ENCODE results near the gene CACNG1. TPM values are rescaled to one million over a fixed set of nuclear protein-coding genes. Genes with fewer than 3 reads are reported as not detected.
"Not testable (repeated sequence)": the region's sequence is repeated elsewhere in the genome, so short reads cannot be mapped to it uniquely, and the experiment has no call there.

Gene CACNG1
- total and polyA plus RNA-seq, 2 of the 4 experiments (the other 2 are of a cell fraction): not detected

- POLR2A ChIA-PET (ENCODE audit: unreplicated experiment); H3K27ac ChIP-seq (ENCODE audit: insufficient read depth, low read length); intact Hi-C loops (cut with micrococcal nuclease); ATAC-seq (ENCODE audit: low read depth); H2BK120ac ChIP-seq (ENCODE audit: low read depth, low read length); BruUV-seq (replicated peaks); H3K4me1 ChIP-seq (ENCODE audit: control insufficient read depth, insufficient read depth, low read length); H3K4me3 ChIP-seq (ENCODE audit: insufficient read depth, low read depth, low read length); DNase-seq; H3K9me1 ChIP-seq (ENCODE audit: insufficient read depth, low read length); dilution Hi-C loops (cut with HindIII; ENCODE audit: low sequenced_read_pairs, unreplicated experiment); H3K56ac ChIP-seq (ENCODE audit: extremely low read depth, insufficient read depth, low read length); H4K8ac ChIP-seq (ENCODE audit: low read depth in 2 of 2, low read length in 2 of 2); H3K4ac ChIP-seq (ENCODE audit: low read depth, low read length); H3K14ac ChIP-seq (replicated peaks; ENCODE audit: low read depth, low read length); H2AK9ac ChIP-seq (replicated peaks; ENCODE audit: low read depth, low read length, poor library complexity); H3K27me3 ChIP-seq (ENCODE audit: control insufficient read depth, insufficient read depth, low read length); H3K4me2 ChIP-seq (ENCODE audit: low read depth, low read length); H4K5ac ChIP-seq (ENCODE audit: low read depth, low read length); H3K18ac ChIP-seq (ENCODE audit: low read depth, low read length); in situ Hi-C loops (cut with MboI; ENCODE audit: low sequenced_read_pairs); H4K91ac ChIP-seq (ENCODE audit: insufficient read depth, low read depth, low read length); H2AK5ac ChIP-seq (ENCODE audit: low read depth, low read length); H2BK5ac ChIP-seq (ENCODE audit: low read depth, low read length, poor library complexity, severe bottlenecking); H4K20me1 ChIP-seq (ENCODE audit: insufficient read depth, low read length); H2AFZ ChIP-seq (replicated peaks; ENCODE audit: low read length, poor library complexity); H3K9me3 ChIP-seq (ENCODE audit: control insufficient read depth, insufficient read depth, low read length); H2BK15ac ChIP-seq (ENCODE audit: low read depth, low read length); H3K23ac ChIP-seq (ENCODE audit: low read depth, low read length); H3K9ac ChIP-seq (ENCODE audit: low read depth, low read length); H2BK20ac ChIP-seq (ENCODE audit: low read depth, low read length): not testable (repeated sequence)
- peaks cover 22% of the 10 kb centered on the region for H3K36me3 ChIP-seq (ENCODE audit: control insufficient read depth, insufficient read depth, low read length)
- CTCF ChIA-PET: interaction anchor here (0.6 kb wide), 1 partner anchor 34 kb away, joined by 3 read pairs; no protein-coding TSS in a partner anchor
- no CpG with 5 or more reads among the region's 7 CpGs for WGBS, 2 experiments (ENCODE audit: extremely low coverage in 2 of 2, insufficient read length in 1 of 2)
- peaks cover 5 to 21% of the 10 kb centered on the region in 2 experiments for H3K79me1 ChIP-seq (ENCODE audit: low read depth in 1 of 2, low read length in 2 of 2)
Measured at GRCh38 chr17:67104641-67105040, 60.3 kb downstream of the CACNG1 start.

All from IMR-90 (cell line).